NK-92 (cell line): Measurements from ENCODE around the gene TXNDC15.
A peak's percentile ranks its signal among the peaks of the same experiment; 100 is the strongest.
"Not testable (repeated sequence)": the region's sequence is repeated elsewhere in the genome, so short reads cannot be mapped to it uniquely, and the experiment has no call there.

Experiments used
- DNase-seq: peaks from one replicate; lab custom pipeline; 2025; ENCODE audit not compliant: unreplicated experiment; lab: John Stamatoyannopoulos, UW

TXNDC15 gene

GRCh38 chr5:134877159-134877558 is 3.0 kb downstream of the TXNDC15 start:
- DNase-seq: no peak

GRCh38 chr5:134878403-134878802 is 4.2 kb downstream of the TXNDC15 start:
- DNase-seq: no peak

- no peak for DNase-seq
These were observed 5.3 kb downstream of the TXNDC15 start for GRCh38 chr5:134879456-134879855.

GRCh38 chr5:134880937-134881336 is 6.8 kb downstream of the TXNDC15 start:
- DNase-seq: not testable (repeated sequence)

- not testable (repeated sequence) for DNase-seq
These were observed 7.5 kb downstream of the TXNDC15 start for GRCh38 chr5:134881711-134882110.

GRCh38 chr5:134887593-134888159 is 13.5 kb downstream of the TXNDC15 start:
- DNase-seq: no peak

- no peak for DNase-seq
These were observed 15.2 kb downstream of the TXNDC15 start for GRCh38 chr5:134889335-134889734.

GRCh38 chr5:134891473-134891872 is 17.3 kb downstream of the TXNDC15 start:
- no peak for DNase-seq

- DNase-seq: no peak
These were observed 18.1 kb downstream of the TXNDC15 start for GRCh38 chr5:134892282-134892681.

- DNase-seq: no peak
These were observed 18.8 kb downstream of the TXNDC15 start for GRCh38 chr5:134892926-134893325.

- DNase-seq: no peak
These were observed 19.8 kb downstream of the TXNDC15 start for GRCh38 chr5:134893748-134894505.

GRCh38 chr5:134902071-134902801 is 28.1 kb downstream of the TXNDC15 start:
- DNase-seq: no peak

GRCh38 chr5:134904610-134905245 is 30.6 kb downstream of the TXNDC15 start, which contains the start of gene PCBD2:
PCBD2 (plus strand) TSS chr5:134905131; CDS start chr5:134905140, 9 bp downstream.
- peak; percentile 19 for DNase-seq

- no peak for DNase-seq
These were observed 31.2 kb downstream of the TXNDC15 start for GRCh38 chr5:134905246-134905996.

- no peak for DNase-seq
These were observed 32.6 kb downstream of the TXNDC15 start for GRCh38 chr5:134906811-134907210.

GRCh38 chr5:134910752-134911151 is 36.6 kb downstream of the TXNDC15 start:
- DNase-seq: not testable (repeated sequence)

GRCh38 chr5:134911285-134912206 is 37.4 kb downstream of the TXNDC15 start:
- DNase-seq: no peak

GRCh38 chr5:134913254-134913653 is 39.1 kb downstream of the TXNDC15 start:
- no peak for DNase-seq

GRCh38 chr5:134913795-134914194 is 39.6 kb downstream of the TXNDC15 start:
- DNase-seq: no peak
